Measurements from ENCODE around the gene LPP.

GRCh38 chr3:188171682-188172467, 17.9 kb downstream of the LPP start:
- TF ChIP-seq, protein P1, sequence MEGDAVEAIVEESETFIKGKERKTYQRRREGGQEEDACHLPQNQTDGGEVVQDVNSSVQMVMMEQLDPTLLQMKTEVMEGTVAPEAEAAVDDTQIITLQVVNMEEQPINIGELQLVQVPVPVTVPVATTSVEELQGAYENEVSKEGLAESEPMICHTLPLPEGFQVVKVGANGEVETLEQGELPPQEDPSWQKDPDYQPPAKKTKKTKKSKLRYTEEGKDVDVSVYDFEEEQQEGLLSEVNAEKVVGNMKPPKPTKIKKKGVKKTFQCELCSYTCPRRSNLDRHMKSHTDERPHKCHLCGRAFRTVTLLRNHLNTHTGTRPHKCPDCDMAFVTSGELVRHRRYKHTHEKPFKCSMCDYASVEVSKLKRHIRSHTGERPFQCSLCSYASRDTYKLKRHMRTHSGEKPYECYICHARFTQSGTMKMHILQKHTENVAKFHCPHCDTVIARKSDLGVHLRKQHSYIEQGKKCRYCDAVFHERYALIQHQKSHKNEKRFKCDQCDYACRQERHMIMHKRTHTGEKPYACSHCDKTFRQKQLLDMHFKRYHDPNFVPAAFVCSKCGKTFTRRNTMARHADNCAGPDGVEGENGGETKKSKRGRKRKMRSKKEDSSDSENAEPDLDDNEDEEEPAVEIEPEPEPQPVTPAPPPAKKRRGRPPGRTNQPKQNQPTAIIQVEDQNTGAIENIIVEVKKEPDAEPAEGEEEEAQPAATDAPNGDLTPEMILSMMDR (IDR thresholded peaks at IDR 0.05), result no peak
- TF ChIP-seq POLR2A (IDR thresholded peaks at IDR 0.05) (no peak), EP300 (IDR thresholded peaks at IDR 0.05) (no peak)

Measured in ovary (tissue), 3 donors.